Measurements from ENCODE around the gene PLCD3.

The PLCD3 gene

DNA sequence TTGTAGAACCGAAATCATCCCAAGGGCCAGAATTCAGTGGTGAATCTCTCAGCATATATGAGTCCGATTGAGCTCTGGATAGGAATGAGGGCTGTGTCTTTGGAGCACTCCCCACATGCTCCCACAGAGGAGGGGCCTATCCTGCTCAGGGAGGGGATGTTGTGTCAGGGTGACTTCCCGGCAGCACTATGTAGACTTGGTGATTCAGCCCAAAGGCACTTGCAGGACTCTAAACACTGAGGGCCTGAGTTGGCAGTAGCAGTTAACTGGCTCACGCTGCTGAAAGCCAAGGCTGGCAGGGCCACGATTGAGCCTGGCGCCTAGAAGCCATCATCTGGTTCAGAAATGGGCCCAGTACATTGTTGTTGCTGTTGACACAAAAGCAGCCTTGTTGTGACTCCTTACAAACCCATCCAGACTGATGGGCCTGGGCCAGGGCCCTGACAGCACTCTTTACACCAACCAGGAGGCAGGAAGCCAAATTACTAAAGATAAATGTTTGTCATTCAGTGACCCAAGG, 39.3 kb downstream of the PLCD3 start:
- TF ChIP-seq Cebpa-rat (IDR thresholded peaks at IDR 0.05), result no peak
- no peak overlapping the region for H3K4me2 ChIP-seq
- peaks cover 98 to 100% (median 100%) of the 10 kb centered on the region in 11 experiments for H3K36me3 ChIP-seq

DNA sequence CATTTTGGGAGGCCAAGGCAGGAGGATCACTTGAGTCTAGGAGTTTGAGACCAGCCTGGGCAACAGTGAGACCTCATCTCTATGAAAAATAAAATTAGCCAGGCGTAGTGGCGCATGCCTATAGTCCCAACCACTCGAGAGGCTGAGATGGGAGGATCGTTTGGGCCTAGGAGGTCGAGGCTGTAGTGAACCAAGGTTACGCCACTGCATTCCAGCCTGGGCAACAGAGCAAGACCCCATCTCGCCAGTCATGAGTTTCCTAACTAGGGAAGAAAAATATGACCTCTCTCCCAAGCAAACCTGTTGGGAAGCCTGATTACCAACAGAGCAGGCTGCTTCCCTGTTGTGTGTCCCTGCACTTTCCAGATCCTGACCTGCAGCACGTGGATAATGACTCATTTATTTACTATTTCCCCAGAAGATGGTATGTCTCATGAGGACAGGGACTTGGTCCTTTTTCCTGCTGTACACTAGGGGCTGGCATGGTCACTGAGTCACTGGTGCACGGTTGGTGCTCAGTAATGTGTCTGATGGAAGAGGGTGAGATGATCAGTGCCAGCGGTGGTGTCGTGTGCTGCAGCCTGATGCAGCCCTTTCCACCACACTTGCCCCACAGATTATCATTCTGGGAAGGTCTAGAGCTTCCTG, 40.4 kb downstream of the PLCD3 start:
- Histone ChIP-seq H3K9ac (0 out of 22 replicates have a peak overlapping the region, but pooled peaks of 1 of the 11 experiments have one; percentile 16), H3K9me3 (replicated peaks in 1 of 11) (no peaks in the 10 kb centered on the region), H3K36me3 (peaks cover 98 to 100% (median 100%) of the 10 kb centered on the region in 11 experiments), H4K20me1 (peaks cover 13 to 90% (median 54%) of the 10 kb centered on the region in 11 experiments; a peak in 21 of 22 replicates), H3K27ac (no peak overlapping the region), H3K27me3 (no peaks in the 10 kb centered on the region), H3K4me2 (no peak overlapping the region), H3K4me1 (peaks cover 0 to 12% (median 4%) of the 10 kb centered on the region in 10 experiments; a peak in 6 of 20 replicates), H3K4me3 (no peak overlapping the region)
- no peak for TF ChIP-seq Cebpa-rat (IDR thresholded peaks at IDR 0.05)

More for the DNA sequence above, 39.3 kb downstream of the PLCD3 start:
- Histone ChIP-seq H3K4me3 (no peak overlapping the region), H3K9ac (peak overlapping the region in 5 of 11 experiments; percentile 6 to 23 (median 7); a peak in 5 of 22 replicates), H3K27me3 (no peaks in the 10 kb centered on the region), H4K20me1 (peaks cover 14 to 90% (median 53%) of the 10 kb centered on the region in 11 experiments; a peak in 21 of 22 replicates), H3K27ac (no peak overlapping the region), H3K4me1 (peaks cover 0 to 7% (median 2%) of the 10 kb centered on the region in 10 experiments; a peak in 5 of 20 replicates), H3K9me3 (replicated peaks in 1 of 11) (no peaks in the 10 kb centered on the region)

- Histone ChIP-seq H3K27ac (no peak overlapping the region), H3K9ac (no peak overlapping the region), H4K20me1 (peaks cover 6 to 85% (median 43%) of the 10 kb centered on the region in 11 experiments; a peak in 21 of 22 replicates)
Observed at GRCh38 chr17:45090711-45091110, 41.6 kb downstream of the PLCD3 start.

DNA sequence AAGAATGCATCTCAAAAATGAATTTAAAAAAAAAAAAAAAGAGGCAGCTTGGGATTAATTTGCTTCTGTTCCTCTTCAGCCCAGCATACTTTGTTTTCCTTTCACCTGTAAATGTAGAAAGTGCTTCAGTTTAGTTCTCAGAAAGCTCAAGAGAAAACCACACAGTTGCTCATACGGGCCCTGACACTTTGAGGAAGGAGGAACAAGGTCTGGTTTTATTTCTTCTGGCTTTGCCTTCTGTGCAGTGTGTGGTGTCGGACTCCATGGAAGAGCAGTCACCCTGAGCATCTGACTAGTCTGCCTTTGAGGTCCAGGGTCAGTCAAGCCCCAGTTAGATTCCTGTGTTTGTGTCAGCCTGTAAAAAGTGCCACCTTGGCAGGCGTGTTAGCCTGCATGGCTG, 43.6 kb downstream of the PLCD3 start:
- Histone ChIP-seq H3K9me3 (replicated peaks in 1 of 11) (no peaks in the 10 kb centered on the region), H3K9ac (peak overlapping the region in 1 of 11 experiments; percentile 29; a peak in 1 of 22 replicates), H3K36me3 (peaks cover 99 to 100% (median 100%) of the 10 kb centered on the region in 11 experiments), H3K4me3 (no peak overlapping the region), H3K4me1 (peaks cover 0 to 17% (median 0%) of the 10 kb centered on the region in 10 experiments; a peak in 2 of 20 replicates), H3K27me3 (no peaks in the 10 kb centered on the region), H4K20me1 (peaks cover 0 to 78% (median 45%) of the 10 kb centered on the region in 11 experiments; a peak in 18 of 22 replicates), H3K4me2 (no peak overlapping the region), H3K27ac (no peak overlapping the region)
- no peak for TF ChIP-seq Cebpa-rat (IDR thresholded peaks at IDR 0.05)

More at GRCh38 chr17:45090711-45091110, 41.6 kb downstream of the PLCD3 start:
- H3K27me3 ChIP-seq, result no peaks in the 10 kb centered on the region
- peaks cover 0 to 17% (median 2%) of the 10 kb centered on the region in 10 experiments; a peak in 6 of 20 replicates for H3K4me1 ChIP-seq
- H3K4me2 ChIP-seq, result no peak overlapping the region
- peaks cover 99 to 100% (median 100%) of the 10 kb centered on the region in 11 experiments for H3K36me3 ChIP-seq
- H3K4me3 ChIP-seq, result no peak overlapping the region
- no peaks in the 10 kb centered on the region for H3K9me3 ChIP-seq (replicated peaks in 1 of 11)
- no peak for TF ChIP-seq Cebpa-rat (IDR thresholded peaks at IDR 0.05)

DNA sequence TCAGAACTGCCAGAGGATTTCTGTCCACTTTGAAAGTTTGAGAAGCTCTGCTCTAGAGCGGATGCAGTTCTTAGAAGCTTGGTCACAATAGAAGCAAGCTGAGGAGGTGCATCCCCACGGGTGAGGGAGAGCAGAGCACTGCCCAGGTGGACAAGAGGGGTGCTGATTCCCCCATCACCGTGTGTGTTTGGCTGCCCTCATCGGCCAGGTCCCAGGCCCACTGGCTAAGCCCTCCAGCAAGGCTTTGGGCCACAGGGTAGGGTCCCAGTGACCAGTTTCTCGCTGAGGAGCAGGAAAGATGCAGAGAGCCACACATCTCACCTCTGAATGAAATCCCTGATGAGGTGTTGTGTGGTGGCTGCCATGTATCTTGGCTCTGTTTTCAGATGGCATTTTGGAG, 44.3 kb downstream of the PLCD3 start:
- peak overlapping the region in 1 of 11 experiments; percentile 16; a peak in 1 of 22 replicates for H3K27ac ChIP-seq
- H3K9ac ChIP-seq, result peak overlapping the region in 2 of 11 experiments; percentile 16 to 23; a peak in 3 of 22 replicates
- peaks cover 0 to 17% (median 0%) of the 10 kb centered on the region in 10 experiments; a peak in 2 of 20 replicates for H3K4me1 ChIP-seq
- H3K4me2 ChIP-seq, result no peak overlapping the region
- peaks cover 0 to 70% (median 38%) of the 10 kb centered on the region in 11 experiments; a peak in 17 of 22 replicates for H4K20me1 ChIP-seq
- no peak for TF ChIP-seq Cebpa-rat (IDR thresholded peaks at IDR 0.05)
- H3K4me3 ChIP-seq, result no peak overlapping the region
- H3K9me3 ChIP-seq (replicated peaks in 1 of 11), result no peaks in the 10 kb centered on the region
- H3K27me3 ChIP-seq, result no peaks in the 10 kb centered on the region
- peaks cover 99 to 100% (median 100%) of the 10 kb centered on the region in 11 experiments for H3K36me3 ChIP-seq

GRCh38 chr17:45087504-45087975, 44.8 kb downstream of the PLCD3 start:
- H3K36me3 ChIP-seq, result peaks cover 99 to 100% (median 100%) of the 10 kb centered on the region in 11 experiments
- H3K27me3 ChIP-seq, result no peaks in the 10 kb centered on the region
- peaks cover 0 to 66% (median 33%) of the 10 kb centered on the region in 11 experiments; a peak in 17 of 22 replicates for H4K20me1 ChIP-seq
- H3K4me3 ChIP-seq, result no peak overlapping the region
- H3K4me2 ChIP-seq, result no peak overlapping the region
- no peaks in the 10 kb centered on the region for H3K9me3 ChIP-seq (replicated peaks in 1 of 11)
- H3K9ac ChIP-seq, result peak overlapping the region in 1 of 11 experiments; percentile 16; a peak in 1 of 22 replicates
- peak overlapping the region in 1 of 11 experiments; percentile 16; a peak in 1 of 22 replicates for H3K27ac ChIP-seq
- no peak for TF ChIP-seq Cebpa-rat (IDR thresholded peaks at IDR 0.05)
- H3K4me1 ChIP-seq, result peaks cover 0 to 17% (median 0%) of the 10 kb centered on the region in 10 experiments; a peak in 2 of 20 replicates

DNA sequence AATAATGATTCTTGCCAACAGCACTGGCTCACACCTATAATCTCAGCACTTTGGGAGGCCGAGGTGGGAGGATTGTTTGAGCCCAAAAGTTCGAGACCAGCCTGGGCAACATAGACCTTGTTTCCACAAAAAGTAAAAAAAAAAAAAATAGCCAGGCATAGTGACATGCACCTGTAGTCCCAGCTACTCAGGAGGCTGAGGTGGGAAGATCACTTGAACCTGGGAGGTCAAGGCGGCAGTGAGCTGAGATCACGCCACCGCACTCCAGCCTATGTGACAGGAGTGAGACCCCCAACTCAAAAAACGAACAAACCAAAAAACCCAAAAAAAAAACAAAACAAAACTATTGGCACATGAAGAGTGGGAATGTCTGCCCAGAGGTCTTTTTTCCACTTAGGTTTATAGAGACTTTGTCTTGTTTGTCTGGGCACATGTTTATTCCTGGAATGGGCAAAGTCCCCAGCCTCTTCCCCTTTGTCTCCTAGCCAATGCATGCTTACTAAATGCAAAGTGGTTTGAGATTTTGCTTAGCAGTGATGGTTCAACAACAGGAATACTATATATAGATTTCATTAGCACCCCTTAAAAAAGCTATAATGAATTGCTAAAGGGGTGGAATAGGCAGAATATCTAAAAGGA, 45.3 kb downstream of the PLCD3 start:
- no peak overlapping the region for H3K4me3 ChIP-seq
- no peak overlapping the region for H3K4me2 ChIP-seq
- H3K36me3 ChIP-seq, result peaks cover 99 to 100% (median 100%) of the 10 kb centered on the region in 11 experiments
- H3K9ac ChIP-seq, result no peak overlapping the region; a peak in 1 of 22 replicates
- peaks cover 0 to 64% (median 29%) of the 10 kb centered on the region in 11 experiments; a peak in 16 of 22 replicates for H4K20me1 ChIP-seq
- no peak for TF ChIP-seq Cebpa-rat (IDR thresholded peaks at IDR 0.05)
- no peaks in the 10 kb centered on the region for H3K27me3 ChIP-seq
- no peaks in the 10 kb centered on the region for H3K9me3 ChIP-seq (replicated peaks in 1 of 11)
- H3K4me1 ChIP-seq, result peaks cover 0 to 17% (median 0%) of the 10 kb centered on the region in 10 experiments; a peak in 2 of 20 replicates
- no peak overlapping the region for H3K27ac ChIP-seq

- Histone ChIP-seq H3K27ac (no peak overlapping the region), H3K4me2 (no peak overlapping the region), H4K20me1 (peaks cover 0 to 65% (median 29%) of the 10 kb centered on the region in 11 experiments; a peak in 16 of 22 replicates), H3K4me1 (peaks cover 0 to 17% (median 0%) of the 10 kb centered on the region in 10 experiments; a peak in 2 of 20 replicates), H3K4me3 (no peak overlapping the region), H3K9me3 (replicated peaks in 1 of 11) (no peaks in the 10 kb centered on the region), H3K9ac (no peak overlapping the region; a peak in 1 of 22 replicates), H3K27me3 (no peaks in the 10 kb centered on the region), H3K36me3 (peaks cover 99 to 100% (median 100%) of the 10 kb centered on the region in 11 experiments)
- TF ChIP-seq Cebpa-rat (IDR thresholded peaks at IDR 0.05), result no peak
Observed at GRCh38 chr17:45086391-45086790, 45.9 kb downstream of the PLCD3 start.
